Subcutaneous abdominal adipose tissue (tissue), 5 donors: ENCODE data around the gene CAVIN4.

Source experiments
- H3K27ac ChIP-seq: one replicate; pipeline ENCODE4 v1.7.0; 2013; ENCODE audit warnings: low read depth, mild to moderate bottlenecking, inconsistent platforms, low read length, moderate library complexity
- H3K27me3 ChIP-seq, 5 donors: one replicate each; pipeline ENCODE4 v1.7.0; 2013; ENCODE audit warnings: low read length in 5 of 5, inconsistent platforms in 1 of 5; ENCODE audit not compliant: control insufficient read depth in 5 of 5, insufficient read depth in 4 of 5
- H3K36me3 ChIP-seq, 5 donors: one replicate each; pipeline ENCODE4 v1.7.0; 2013; ENCODE audit warnings: low read length in 5 of 5; ENCODE audit not compliant: control insufficient read depth in 5 of 5, insufficient read depth in 5 of 5
- H3K4me1 ChIP-seq, 5 donors: one replicate each; pipeline ENCODE4 v1.7.0; 2013; ENCODE audit warnings: low read length in 5 of 5, mild to moderate bottlenecking in 3 of 5, moderate library complexity in 1 of 5; ENCODE audit not compliant: control insufficient read depth in 5 of 5, insufficient read depth in 5 of 5
- H3K4me3 ChIP-seq, 5 donors: one replicate each; pipeline ENCODE4 v1.7.0; 2013; ENCODE audit warnings: low read length in 5 of 5, low read depth in 1 of 5
- H3K9ac ChIP-seq, 5 donors: one replicate each; pipeline ENCODE4 v1.7.0; 2013; ENCODE audit warnings: low read length in 5 of 5, mild to moderate bottlenecking in 4 of 5, moderate library complexity in 3 of 5
- H3K9me3 ChIP-seq, 5 donors: one replicate each; pipeline ENCODE4 v1.7.0; 2013; ENCODE audit warnings: low read length in 5 of 5; ENCODE audit not compliant: control insufficient read depth in 5 of 5
- donor health status: healthy.
- donor health status: healthy.
- donor health status: healthy.
- donor health status: healthy.
- donor health status: healthy.

CAVIN4 gene

GRCh38 chr9:100575006-100575405, 2.9 kb upstream of the CAVIN4 start:
- no peaks in the 10 kb centered on the region for H3K9me3 ChIP-seq
- no peaks in the 10 kb centered on the region for H3K36me3 ChIP-seq
- no peak overlapping the region for H3K9ac ChIP-seq
- H3K27me3 ChIP-seq, result no peaks in the 10 kb centered on the region
- H3K4me1 ChIP-seq, result no peaks in the 10 kb centered on the region
- no peak overlapping the region for H3K27ac ChIP-seq
- no peak overlapping the region for H3K4me3 ChIP-seq

GRCh38 chr9:100575765-100576386, 2.0 kb upstream of the CAVIN4 start:
- Histone ChIP-seq H3K9ac (no peak overlapping the region), H3K27ac (no peak overlapping the region), H3K4me3 (no peak overlapping the region), H3K27me3 (no peaks in the 10 kb centered on the region), H3K4me1 (no peaks in the 10 kb centered on the region), H3K36me3 (no peaks in the 10 kb centered on the region), H3K9me3 (no peaks in the 10 kb centered on the region)

DNA sequence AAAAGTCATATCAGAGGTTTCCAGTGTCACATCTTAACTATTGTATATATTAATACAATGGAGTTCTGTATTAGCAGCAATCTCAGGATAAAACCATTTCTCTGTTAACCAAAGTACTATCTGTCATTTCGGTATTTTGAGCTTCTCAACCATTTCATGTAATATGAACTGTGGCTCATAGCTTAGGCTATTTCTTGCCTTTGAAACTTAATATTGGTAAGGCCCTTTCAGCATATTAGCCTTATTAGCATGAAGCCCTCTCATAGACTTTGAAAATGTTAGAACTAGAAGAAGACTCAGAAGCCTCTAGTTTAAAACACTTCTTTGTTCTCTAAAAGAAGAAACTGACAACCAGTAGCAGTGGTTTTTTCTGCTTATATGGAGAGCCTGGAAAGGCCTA, 731 bp downstream of the CAVIN4 start:
- Histone ChIP-seq H3K27me3 (no peaks in the 10 kb centered on the region), H3K9me3 (no peaks in the 10 kb centered on the region), H3K36me3 (no peaks in the 10 kb centered on the region), H3K4me3 (no peak overlapping the region), H3K9ac (no peak overlapping the region), H3K4me1 (no peaks in the 10 kb centered on the region), H3K27ac (no peak overlapping the region)

- Histone ChIP-seq H3K9ac (no peak overlapping the region), H3K4me3 (no peak overlapping the region), H3K36me3 (no peaks in the 10 kb centered on the region), H3K27ac (no peak overlapping the region), H3K4me1 (no peaks in the 10 kb centered on the region), H3K9me3 (no peaks in the 10 kb centered on the region), H3K27me3 (no peaks in the 10 kb centered on the region)
Observed at GRCh38 chr9:100579665-100580064, 1.8 kb downstream of the CAVIN4 start.

DNA sequence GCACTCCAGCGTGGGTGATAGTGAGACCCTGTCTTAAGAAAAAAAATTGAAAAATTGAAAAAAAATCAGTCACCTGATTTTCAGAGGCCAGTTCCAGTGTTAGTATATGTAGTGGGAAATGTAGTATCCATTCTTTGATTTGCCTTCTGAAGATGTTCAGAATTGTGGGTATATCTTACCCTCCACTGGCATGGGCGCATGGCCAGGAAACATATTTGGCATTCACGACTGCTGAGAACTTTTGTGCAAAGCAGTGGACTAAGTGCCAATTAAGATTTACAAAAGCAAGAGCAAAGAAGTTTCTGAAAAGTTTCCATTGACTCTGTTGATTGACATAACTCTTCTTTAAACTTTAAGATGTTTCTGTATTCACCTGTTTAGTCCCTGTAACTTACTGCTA, 2.4 kb downstream of the CAVIN4 start:
- Histone ChIP-seq H3K9me3 (no peaks in the 10 kb centered on the region), H3K27ac (no peak overlapping the region), H3K4me3 (no peak overlapping the region), H3K9ac (no peak overlapping the region), H3K4me1 (no peaks in the 10 kb centered on the region), H3K27me3 (no peaks in the 10 kb centered on the region), H3K36me3 (no peaks in the 10 kb centered on the region)

DNA sequence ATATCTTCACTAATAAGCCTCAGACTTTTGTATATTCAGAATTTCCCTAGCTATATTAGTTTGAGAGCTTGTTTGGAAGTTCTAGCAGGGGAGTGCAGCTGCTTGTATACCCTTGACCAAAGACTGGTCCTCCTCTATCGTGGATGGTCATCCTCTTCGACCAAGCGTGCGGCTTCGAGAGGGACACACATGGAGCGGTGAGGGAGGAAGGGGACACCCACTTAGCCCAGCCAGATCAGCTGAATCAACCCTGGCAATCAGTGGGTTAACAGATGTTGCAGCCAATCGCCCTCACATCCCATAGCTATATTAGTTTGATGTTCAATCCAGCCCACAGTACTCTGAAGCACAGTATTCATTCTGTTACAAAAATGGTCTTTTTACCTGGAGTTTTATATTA, 3.2 kb downstream of the CAVIN4 start:
- H3K27ac ChIP-seq, result no peak overlapping the region

DNA sequence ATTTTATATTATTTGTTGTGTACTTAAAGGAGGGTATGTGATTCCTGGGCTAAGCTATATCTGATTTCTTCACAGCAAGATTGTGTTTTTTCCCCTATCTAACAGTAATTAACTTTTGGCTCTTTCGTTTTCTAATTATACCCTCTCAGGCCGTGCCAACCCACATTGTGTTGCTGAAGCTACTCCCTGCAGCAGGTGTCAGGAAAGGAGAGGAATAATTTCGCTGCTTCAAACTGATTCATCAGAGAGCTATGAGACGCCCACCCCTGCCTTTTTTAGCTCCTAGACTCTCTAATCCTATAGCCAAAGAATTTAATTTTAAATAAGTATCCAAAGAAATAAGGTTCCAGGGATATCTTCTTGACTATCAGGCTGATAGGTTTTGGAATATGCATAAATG, 3.8 kb downstream of the CAVIN4 start:
- no peak overlapping the region for H3K9ac ChIP-seq
- H3K27me3 ChIP-seq, result no peaks in the 10 kb centered on the region
- no peaks in the 10 kb centered on the region for H3K36me3 ChIP-seq
- H3K4me3 ChIP-seq, result no peak overlapping the region
- no peaks in the 10 kb centered on the region for H3K9me3 ChIP-seq
- no peak overlapping the region for H3K27ac ChIP-seq
- H3K4me1 ChIP-seq, result no peaks in the 10 kb centered on the region

More for the DNA sequence above, 3.2 kb downstream of the CAVIN4 start:
- no peaks in the 10 kb centered on the region for H3K9me3 ChIP-seq
- no peak overlapping the region for H3K9ac ChIP-seq
- H3K36me3 ChIP-seq, result no peaks in the 10 kb centered on the region
- no peaks in the 10 kb centered on the region for H3K4me1 ChIP-seq
- H3K27me3 ChIP-seq, result no peaks in the 10 kb centered on the region
- no peak overlapping the region for H3K4me3 ChIP-seq

DNA sequence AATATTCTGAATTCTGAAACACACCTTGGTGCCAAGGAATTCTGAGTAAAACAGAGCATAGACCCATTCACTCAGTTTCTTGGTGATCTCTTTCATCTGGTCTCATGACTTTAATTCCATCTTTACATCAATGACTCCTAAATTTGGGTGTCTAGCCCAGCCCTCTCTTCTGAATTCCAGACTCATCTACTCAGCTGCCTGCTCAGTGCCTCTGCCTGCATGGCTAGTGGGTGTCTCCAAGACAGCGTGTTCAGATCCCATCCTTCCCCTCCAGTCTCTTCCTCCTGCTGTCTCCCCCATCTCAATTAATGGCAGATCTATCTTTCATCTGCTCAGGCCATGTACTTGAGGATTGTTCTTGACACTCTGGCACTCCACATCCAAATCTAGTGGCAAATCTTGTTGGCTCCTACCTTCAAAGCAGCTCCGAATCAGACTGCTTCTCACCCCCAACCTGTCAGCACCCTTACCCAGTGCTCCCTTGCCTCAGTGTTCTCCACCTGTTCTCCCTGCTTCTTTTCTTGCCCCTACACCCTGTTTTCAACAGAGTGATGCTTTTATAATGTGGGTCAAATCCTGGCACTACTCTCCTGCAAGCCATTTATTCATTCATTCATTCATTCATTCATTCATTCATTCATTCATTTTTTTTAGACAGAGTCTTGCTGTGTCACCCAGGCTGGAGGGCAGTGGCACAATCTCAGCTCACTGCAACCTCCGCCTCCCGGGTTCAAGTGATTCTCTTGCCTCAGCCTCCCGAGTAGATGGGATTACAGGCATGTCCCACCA, 5.3 kb downstream of the CAVIN4 start:
- Histone ChIP-seq H3K9me3 (no peaks in the 10 kb centered on the region), H3K36me3 (no peaks in the 10 kb centered on the region), H3K4me3 (no peak overlapping the region), H3K27me3 (no peaks in the 10 kb centered on the region), H3K4me1 (no peaks in the 10 kb centered on the region), H3K27ac (no peak overlapping the region), H3K9ac (no peak overlapping the region)

GRCh38 chr9:100584951-100585350, 7.1 kb downstream of the CAVIN4 start:
- no peaks in the 10 kb centered on the region for H3K36me3 ChIP-seq
- H3K4me3 ChIP-seq, result no peak overlapping the region
- no peaks in the 10 kb centered on the region for H3K9me3 ChIP-seq
- no peak overlapping the region for H3K27ac ChIP-seq
- H3K27me3 ChIP-seq, result no peaks in the 10 kb centered on the region
- no peaks in the 10 kb centered on the region for H3K4me1 ChIP-seq
- no peak overlapping the region for H3K9ac ChIP-seq

DNA sequence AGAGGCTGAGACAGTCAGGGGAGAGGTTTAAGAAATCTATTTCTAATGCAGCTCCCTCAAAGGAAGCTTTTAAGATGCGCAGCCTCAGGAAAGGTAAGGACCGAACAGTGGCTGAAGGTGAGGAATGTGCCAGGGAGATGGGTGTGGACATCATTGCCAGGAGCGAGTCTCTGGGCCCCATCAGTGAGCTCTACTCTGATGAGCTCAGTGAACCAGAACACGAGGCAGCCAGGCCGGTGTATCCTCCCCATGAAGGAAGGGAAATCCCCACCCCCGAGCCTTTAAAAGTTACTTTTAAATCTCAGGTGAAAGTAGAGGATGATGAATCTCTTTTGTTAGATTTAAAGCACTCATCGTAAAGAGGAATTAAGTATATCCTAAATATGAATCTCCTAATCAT, 8.2 kb downstream of the CAVIN4 start:
- no peaks in the 10 kb centered on the region for H3K36me3 ChIP-seq
- no peak overlapping the region for H3K4me3 ChIP-seq
- H3K9ac ChIP-seq, result no peak overlapping the region
- H3K4me1 ChIP-seq, result no peaks in the 10 kb centered on the region
- H3K27ac ChIP-seq, result no peak overlapping the region
- H3K27me3 ChIP-seq, result no peaks in the 10 kb centered on the region
- no peaks in the 10 kb centered on the region for H3K9me3 ChIP-seq
